Glomerular visceral epithelial cell (primary cell): ENCODE data around the gene RPUSD4.

Experiments
- DNase-seq: peaks from one replicate; pipeline ENCODE4 v3.0.0-alpha.2; 2016; ENCODE audit errors: extremely low spot score

Gene RPUSD4

DNA sequence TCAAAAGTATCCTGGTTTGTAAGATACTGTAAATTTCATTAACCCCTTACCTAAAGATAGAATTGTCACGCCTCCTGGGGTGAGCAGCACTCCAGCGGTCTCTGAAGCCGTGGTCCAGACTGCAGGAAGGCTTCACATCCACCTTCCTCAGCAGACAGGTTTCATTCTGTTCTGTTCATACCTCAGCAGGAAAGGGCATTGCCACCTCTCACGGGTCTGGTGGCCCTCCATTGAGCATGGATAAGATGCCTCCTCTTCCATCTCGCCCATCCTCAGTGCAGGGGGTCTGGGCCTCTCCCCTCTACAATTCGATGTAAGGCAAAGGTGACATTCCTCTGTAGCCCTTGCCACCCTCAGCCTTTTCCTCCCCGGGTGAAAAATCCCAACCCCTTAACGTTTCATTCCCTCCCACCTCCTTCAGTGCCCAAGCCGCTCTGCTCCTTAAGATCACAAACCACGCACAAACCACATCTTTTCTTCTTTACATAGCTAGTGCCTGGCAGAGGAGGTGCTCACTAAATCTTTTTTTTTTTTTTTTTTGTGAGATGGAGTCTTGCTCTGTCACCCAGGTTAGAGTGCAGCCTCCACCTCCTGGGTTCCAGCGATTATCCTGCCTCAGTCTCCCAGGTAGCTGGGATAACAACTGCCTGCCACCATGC lies 28.5 kb downstream of the RPUSD4 start:
- DNase-seq: no peak

- DNase-seq: no peak
These were observed 29.3 kb downstream of the RPUSD4 start for GRCh38 chr11:126181939-126182730.

GRCh38 chr11:126176853-126177470 lies 34.5 kb downstream of the RPUSD4 start:
- no peak for DNase-seq

DNA sequence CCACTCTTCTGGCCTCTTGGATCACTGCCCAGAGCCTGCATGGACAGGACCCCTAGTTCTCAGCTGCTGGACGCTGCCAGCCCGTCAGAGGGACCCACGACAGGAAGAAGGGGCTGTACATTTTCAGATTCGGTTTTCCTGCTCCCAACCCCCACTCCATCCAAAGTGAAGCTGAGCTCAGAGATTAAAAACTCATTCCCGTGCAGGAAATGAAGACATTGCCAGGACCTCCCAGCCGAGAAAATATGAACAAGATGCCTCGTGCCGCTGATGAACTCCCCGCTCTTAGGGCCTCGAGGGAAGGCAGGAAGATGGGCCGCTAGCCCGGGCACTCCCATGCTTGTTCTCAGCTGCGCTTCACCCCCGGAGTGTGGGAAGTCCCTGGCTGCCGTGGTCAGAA lies 36.1 kb downstream of the RPUSD4 start:
- DNase-seq: no peak

DNA sequence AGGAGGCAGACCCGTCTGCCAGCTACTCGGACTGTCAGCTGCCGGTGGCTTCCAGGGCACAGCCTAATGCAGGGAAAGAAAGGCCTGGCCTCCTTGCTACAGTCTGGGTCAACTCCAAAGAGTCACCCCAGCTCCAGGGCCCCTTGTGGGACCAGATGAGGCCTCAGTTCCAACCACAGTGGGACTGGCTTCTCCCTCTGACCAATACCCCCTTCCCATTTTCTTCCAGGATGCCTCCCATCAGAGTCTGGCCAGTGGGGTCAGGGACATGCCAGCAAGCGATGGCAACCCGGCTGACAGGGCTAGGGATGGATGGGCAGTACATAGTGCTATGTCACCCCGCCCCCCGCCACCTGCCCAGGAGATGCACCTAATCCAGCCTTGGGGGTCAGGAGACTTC lies 36.6 kb downstream of the RPUSD4 start:
- no peak for DNase-seq

- DNase-seq: no peak
These were observed 38.2 kb downstream of the RPUSD4 start for GRCh38 chr11:126173257-126173656.

DNA sequence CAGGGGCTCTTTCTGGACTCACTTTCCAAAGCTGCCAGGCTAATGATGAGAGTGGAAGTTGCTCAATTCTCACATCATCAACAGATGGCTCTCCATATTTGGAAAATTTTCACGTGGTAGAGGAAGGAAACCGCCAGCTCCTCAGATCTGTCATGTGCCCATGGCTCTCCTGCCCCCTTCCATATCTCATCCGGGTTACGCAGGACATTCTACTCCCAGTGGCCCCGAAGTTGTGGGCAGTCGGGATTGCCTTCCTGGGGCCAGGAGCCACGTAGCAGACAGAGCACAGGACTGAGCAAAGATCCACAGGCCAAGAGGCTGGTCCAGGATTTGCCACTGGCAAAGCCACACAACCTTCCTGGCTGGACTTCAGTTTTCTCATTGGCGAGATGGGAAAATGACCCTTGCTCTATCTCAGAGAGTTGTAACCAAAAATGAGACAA lies 38.8 kb downstream of the RPUSD4 start:
- DNase-seq: no peak

DNA sequence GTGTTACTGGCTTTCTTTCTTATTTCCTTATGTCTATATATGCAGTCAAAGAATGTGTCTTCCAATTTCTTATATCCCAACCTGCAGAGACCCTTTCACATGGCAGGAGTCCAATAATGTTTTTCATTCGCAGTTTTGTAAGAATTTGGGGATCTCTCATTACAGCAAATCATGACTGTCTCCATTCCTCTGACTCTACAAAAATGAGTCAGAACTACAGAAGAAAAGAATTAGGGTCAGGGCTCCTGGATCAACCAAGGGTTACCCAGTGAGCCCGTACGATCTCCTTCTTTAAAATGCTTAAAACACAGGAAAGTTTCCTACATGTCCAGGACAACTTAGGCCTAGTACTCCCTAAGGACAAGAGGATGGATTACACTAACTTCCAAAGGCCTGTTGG lies 42.2 kb downstream of the RPUSD4 start:
- no peak for DNase-seq

- no peak for DNase-seq
These were observed 44.0 kb downstream of the RPUSD4 start for GRCh38 chr11:126167488-126167887.

GRCh38 chr11:126166413-126166812 lies 45.0 kb downstream of the RPUSD4 start:
- DNase-seq: no peak

DNA sequence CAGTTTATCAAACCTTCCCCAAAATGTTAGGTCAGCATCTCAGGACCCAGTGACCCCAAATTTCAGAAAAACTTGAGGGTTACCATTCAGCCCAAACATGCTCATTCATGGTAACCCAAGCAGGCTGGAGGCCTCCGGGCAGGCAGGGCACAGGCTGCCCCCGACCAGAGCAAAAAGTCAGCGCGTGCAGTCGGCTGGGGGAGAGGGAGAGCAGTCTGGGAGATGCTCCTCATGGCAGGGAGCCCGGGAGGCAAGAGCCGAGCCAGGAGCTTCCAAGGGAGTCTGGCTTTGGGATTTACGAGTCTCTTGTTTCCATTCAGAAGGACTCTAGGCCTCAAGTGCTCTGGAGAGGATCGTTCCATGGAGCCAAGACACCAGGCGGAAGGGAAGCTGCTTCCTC lies 45.7 kb downstream of the RPUSD4 start:
- no peak for DNase-seq

- no peak for DNase-seq
These were observed 46.1 kb downstream of the RPUSD4 start for GRCh38 chr11:126165311-126165720.

DNA sequence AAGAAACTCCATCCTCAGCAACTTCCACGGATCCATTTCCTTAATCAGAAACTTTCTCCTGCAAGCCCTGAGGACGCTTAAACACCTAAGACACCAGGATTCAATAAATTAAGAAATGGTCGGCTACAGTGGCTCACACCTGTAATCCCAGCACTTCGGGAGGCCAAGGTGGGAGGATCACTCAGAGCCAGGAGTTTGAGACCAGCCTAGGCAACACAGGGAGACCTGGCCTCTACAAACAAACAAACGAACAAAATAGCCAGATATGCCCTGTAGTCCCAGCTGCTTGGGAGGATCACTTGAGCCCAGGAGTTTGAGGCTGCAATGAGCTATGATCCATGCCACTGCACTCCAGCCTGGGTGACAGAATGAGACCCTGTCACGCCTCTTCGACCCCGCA lies 46.7 kb downstream of the RPUSD4 start:
- no peak for DNase-seq

GRCh38 chr11:126163779-126164178 lies 47.7 kb downstream of the RPUSD4 start:
- no peak for DNase-seq

DNA sequence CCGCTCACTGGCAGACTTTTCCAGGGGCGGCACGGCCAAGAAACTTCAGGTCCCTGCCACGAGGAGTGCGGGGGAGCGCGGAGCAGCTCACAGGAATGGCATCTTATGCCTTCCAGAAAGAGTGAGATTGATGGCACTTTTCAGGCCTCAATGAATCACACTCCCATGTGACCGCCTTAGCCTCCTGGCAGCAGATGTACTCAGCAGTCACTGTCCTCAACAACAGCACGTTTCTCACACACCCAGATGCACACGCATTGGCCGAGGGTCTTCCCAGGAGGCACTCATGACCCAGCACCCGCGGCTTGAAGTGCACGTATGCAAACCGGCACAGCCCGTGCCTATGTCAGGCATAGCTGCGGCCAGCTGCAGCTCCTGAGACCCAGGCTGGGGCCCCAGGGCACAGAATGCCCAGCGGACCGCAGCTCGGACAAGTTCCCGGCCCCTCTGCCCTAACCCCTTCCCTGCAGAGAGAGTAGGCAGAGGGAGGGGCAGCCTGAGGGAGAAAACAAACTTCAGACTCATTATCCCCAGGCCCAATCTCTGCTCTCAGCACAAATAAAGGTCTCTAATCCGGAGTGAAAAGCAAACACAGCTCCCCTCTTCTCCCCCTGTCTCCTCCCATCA lies 48.3 kb downstream of the RPUSD4 start:
- DNase-seq: peak; percentile 86

- DNase-seq: no peak
These were observed 49.0 kb downstream of the RPUSD4 start for GRCh38 chr11:126162306-126163030.

DNA sequence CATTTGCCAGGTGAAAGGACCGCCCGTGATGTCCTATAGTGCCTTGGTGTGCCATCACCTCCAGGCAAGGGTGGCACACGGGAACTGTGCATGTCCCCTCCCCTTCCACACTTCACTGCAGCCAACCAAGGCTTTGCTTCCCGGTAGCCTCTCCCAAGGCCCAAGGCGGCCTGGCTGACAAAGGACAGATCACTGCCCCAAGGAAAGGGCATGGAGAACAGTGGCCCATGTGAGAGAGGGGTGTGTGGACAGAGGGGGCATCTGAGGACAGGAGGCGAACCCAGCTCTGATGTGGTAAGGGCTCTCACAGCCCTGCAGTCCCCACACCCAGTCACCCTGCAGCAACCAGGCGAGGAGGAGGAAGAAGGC lies 50.4 kb downstream of the RPUSD4 start:
- DNase-seq: no peak

GRCh38 chr11:126160345-126161022 lies 51.0 kb downstream of the RPUSD4 start:
- no peak for DNase-seq

DNA sequence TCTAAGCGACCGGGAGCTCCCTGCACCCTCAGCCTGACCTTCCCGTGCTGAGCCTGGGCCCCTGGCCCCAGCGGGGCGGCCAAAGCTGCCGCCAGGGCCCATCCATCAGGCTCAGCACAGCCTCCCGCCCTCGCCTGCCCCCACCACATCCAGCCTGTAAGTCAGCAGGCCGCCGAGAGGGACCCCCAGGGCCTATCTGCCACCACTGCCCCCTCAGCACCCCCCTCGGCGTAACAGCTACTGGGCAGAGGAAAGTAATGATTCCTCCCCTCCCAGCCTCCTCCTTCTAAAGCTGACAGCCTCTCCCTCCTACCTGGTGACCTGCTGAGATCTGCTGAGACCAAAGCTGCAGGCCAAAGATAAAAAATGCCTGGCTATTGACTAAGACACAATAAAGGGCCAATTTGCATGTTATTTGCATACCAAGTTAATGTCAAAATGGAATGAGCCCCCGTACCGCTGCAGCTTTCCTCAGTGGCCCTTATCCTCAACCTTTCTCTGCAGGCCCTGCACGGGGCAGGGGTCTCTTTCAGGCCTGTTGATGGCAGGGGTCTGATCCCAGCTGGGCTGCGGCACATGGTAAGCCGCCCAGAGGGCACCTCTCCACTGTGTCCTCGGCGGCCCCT lies 51.6 kb downstream of the RPUSD4 start:
- no peak for DNase-seq

- DNase-seq: no peak
These were observed 53.2 kb downstream of the RPUSD4 start for GRCh38 chr11:126158054-126158791.
